ENCODE data around the gene MRPL12. TPM values are rescaled to one million over a fixed set of nuclear protein-coding genes. Genes with fewer than 3 reads are reported as not detected.

The MRPL12 gene
- total and polyA plus RNA-seq, 2 donors (not counting 1 experiment from before 2014, with no cell fraction given) = 11.2 to 46.8 TPM

GRCh38 chr17:81656835-81657234 lies 46.3 kb upstream of the MRPL12 start:
- no peak for TF ChIP-seq CTCF (conservative IDR thresholded peaks at IDR 0.05 in 1 of 2, IDR thresholded peaks at IDR 0.05 in 1 of 2; ENCODE audit: low read depth in 1 of 2, low read length in 2 of 2)
- TF ChIP-seq EZH2 (IDR thresholded peaks at IDR 0.05; ENCODE audit: low read length, missing control alignments) = no peak
- DNase-seq (ENCODE audit: low read depth in 2 of 2) = no peak
- no peaks in the 10 kb centered on the region for H3K79me2 ChIP-seq (ENCODE audit: control insufficient read depth, insufficient read depth, low read length)
- H3K27ac ChIP-seq (ENCODE audit: insufficient read depth, low read length) = no peak overlapping the region
- H3K9me3 ChIP-seq (ENCODE audit: control insufficient read depth, insufficient read depth, low read depth, low read length) = no peaks in the 10 kb centered on the region
- H3K27me3 ChIP-seq (ENCODE audit: control insufficient read depth, insufficient read depth, low read length) = no peaks in the 10 kb centered on the region
- peaks cover 1% of the 10 kb centered on the region for H3K4me1 ChIP-seq (ENCODE audit: control insufficient read depth, extremely low read depth, insufficient read depth, low read length)
- H3K9ac ChIP-seq (ENCODE audit: insufficient read depth, low read length) = no peak overlapping the region
- no peaks in the 10 kb centered on the region for H4K20me1 ChIP-seq (ENCODE audit: control insufficient read depth, extremely low read depth, insufficient read depth, low read length)
- no peak overlapping the region for H3K4me2 ChIP-seq (ENCODE audit: extremely low read depth, insufficient read depth, low read length)
- H3K36me3 ChIP-seq (ENCODE audit: control insufficient read depth, insufficient read depth, low read length) = no peaks in the 10 kb centered on the region
- H2AFZ ChIP-seq (ENCODE audit: low read length) = no peak overlapping the region
- H3K4me3 ChIP-seq (replicated peaks in 1 of 4; ENCODE audit: control extremely low read depth in 1 of 4, insufficient read depth in 1 of 4, low read depth in 3 of 4, low read length in 4 of 4) = no peak overlapping the region

GRCh38 chr17:81659038-81659437 lies 44.1 kb upstream of the MRPL12 start:
- TF ChIP-seq EZH2 (IDR thresholded peaks at IDR 0.05; ENCODE audit: low read length, missing control alignments) (no peak), CTCF (conservative IDR thresholded peaks at IDR 0.05 in 1 of 2, IDR thresholded peaks at IDR 0.05 in 1 of 2; ENCODE audit: low read depth in 1 of 2, low read length in 2 of 2) (no peak)
- Histone ChIP-seq H3K79me2 (ENCODE audit: control insufficient read depth, insufficient read depth, low read length) (no peaks in the 10 kb centered on the region), H3K9me3 (ENCODE audit: control insufficient read depth, insufficient read depth, low read depth, low read length) (no peaks in the 10 kb centered on the region), H3K36me3 (ENCODE audit: control insufficient read depth, insufficient read depth, low read length) (peaks cover under 1% of the 10 kb centered on the region), H3K4me1 (ENCODE audit: control insufficient read depth, extremely low read depth, insufficient read depth, low read length) (no peaks in the 10 kb centered on the region), H2AFZ (ENCODE audit: low read length) (no peak overlapping the region), H3K4me3 (replicated peaks in 1 of 4; ENCODE audit: control extremely low read depth in 1 of 4, insufficient read depth in 1 of 4, low read depth in 3 of 4, low read length in 4 of 4) (no peak overlapping the region), H3K9ac (ENCODE audit: insufficient read depth, low read length) (no peak overlapping the region), H3K27me3 (ENCODE audit: control insufficient read depth, insufficient read depth, low read length) (no peaks in the 10 kb centered on the region), H4K20me1 (ENCODE audit: control insufficient read depth, extremely low read depth, insufficient read depth, low read length) (no peaks in the 10 kb centered on the region), H3K4me2 (ENCODE audit: extremely low read depth, insufficient read depth, low read length) (no peak overlapping the region), H3K27ac (ENCODE audit: insufficient read depth, low read length) (no peak overlapping the region)
- no peak for DNase-seq (ENCODE audit: low read depth in 2 of 2)

- Histone ChIP-seq H3K9me3 (ENCODE audit: control insufficient read depth, insufficient read depth, low read depth, low read length) (no peaks in the 10 kb centered on the region), H3K9ac (ENCODE audit: insufficient read depth, low read length) (no peak overlapping the region), H3K79me2 (ENCODE audit: control insufficient read depth, insufficient read depth, low read length) (peaks cover 6% of the 10 kb centered on the region), H2AFZ (ENCODE audit: low read length) (no peak overlapping the region), H3K27ac (ENCODE audit: insufficient read depth, low read length) (no peak overlapping the region), H4K20me1 (ENCODE audit: control insufficient read depth, extremely low read depth, insufficient read depth, low read length) (no peaks in the 10 kb centered on the region), H3K27me3 (ENCODE audit: control insufficient read depth, insufficient read depth, low read length) (no peaks in the 10 kb centered on the region), H3K4me1 (ENCODE audit: control insufficient read depth, extremely low read depth, insufficient read depth, low read length) (peaks cover 3% of the 10 kb centered on the region), H3K4me2 (ENCODE audit: extremely low read depth, insufficient read depth, low read length) (no peak overlapping the region), H3K4me3 (replicated peaks in 1 of 4; ENCODE audit: control extremely low read depth in 1 of 4, insufficient read depth in 1 of 4, low read depth in 3 of 4, low read length in 4 of 4) (no peak overlapping the region), H3K36me3 (ENCODE audit: control insufficient read depth, insufficient read depth, low read length) (peaks cover 10% of the 10 kb centered on the region)
- no peak for DNase-seq (ENCODE audit: low read depth in 2 of 2)
- no peak for TF ChIP-seq CTCF (conservative IDR thresholded peaks at IDR 0.05 in 1 of 2, IDR thresholded peaks at IDR 0.05 in 1 of 2; ENCODE audit: low read depth in 1 of 2, low read length in 2 of 2)
- no peak for TF ChIP-seq EZH2 (IDR thresholded peaks at IDR 0.05; ENCODE audit: low read length, missing control alignments)
These were observed 42.7 kb upstream of the MRPL12 start for GRCh38 chr17:81660441-81660840.
